Upper lobe of left lung (tissue), 6 donors: ENCODE measurements around the gene TRAF3. TPM values are rescaled to one million over a fixed set of nuclear protein-coding genes. Genes with fewer than 3 reads are reported as not detected.

ENCODE experiments used
- ATAC-seq, 2 donors: fragments of 200-7000 bp; cut with Tn5 transposase; one replicate each; pipeline ENCODE4 v1.9.1; 2022; ENCODE audit warnings: mild to moderate bottlenecking in 2 of 2, moderate library complexity in 2 of 2; ENCODE audit not compliant: low FRiP score in 2 of 2
- DNase-seq, 2 donors: peaks; one replicate each; pipeline ENCODE4 v3.0.0-alpha.2; 2019 to 2020
- H3K27ac ChIP-seq, 4 donors: fragments of 200-600 bp; sonication (generic); one replicate each; pipeline ENCODE4 v1.5.1; 2016 to 2019
- H3K27me3 ChIP-seq, 4 donors: fragments of 200-600 bp; sonication (generic); one replicate each; pipeline ENCODE4 v1.5.1; 2017 to 2019
- H3K36me3 ChIP-seq, 4 donors: fragments of 200-600 bp; sonication (generic); one replicate each; pipeline ENCODE4 v1.5.1; 2016 to 2019
- H3K4me1 ChIP-seq, 4 donors: fragments of 200-600 bp; sonication (generic); one replicate each; pipeline ENCODE4 v1.5.1; 2018 to 2019
- H3K4me3 ChIP-seq, 4 donors: fragments of 200-600 bp; sonication (generic); one replicate each; pipeline ENCODE4 v1.5.1; 2017 to 2019; ENCODE audit warnings: mild to moderate bottlenecking in 2 of 4, moderate library complexity in 1 of 4
- H3K9me3 ChIP-seq, 4 donors: fragments of 200-600 bp; sonication (generic); one replicate each; pipeline ENCODE4 v1.5.1; 2018 to 2019
- EP300 ChIP-seq, 4 donors: sonication (generic); formaldehyde crosslinking; IDR thresholded peaks; one replicate each; pipeline ENCODE4 v1.5.1; 2017; ENCODE audit warnings: antibody characterized with exemption in 4 of 4, control low read depth in 2 of 4
- POLR2A ChIP-seq, 4 donors: fragments of 450-650 bp; IDR thresholded peaks; one replicate each; pipeline ENCODE4 v1.5.1; 2016 to 2017; ENCODE audit warnings: antibody characterized with exemption in 4 of 4, mild to moderate bottlenecking in 2 of 4
- POLR2AphosphoS5 ChIP-seq, 2 donors: sonication (generic); formaldehyde crosslinking; IDR thresholded peaks; one replicate each; pipeline ENCODE4 v1.5.1; 2017; ENCODE audit warnings: antibody characterized with exemption in 2 of 2
- WGBS, 2 donors: methylation state at CpG; one replicate each; pipeline ENCODE4 v1.1.5; 2017 to 2018; 5-methylcytosine and 5-hydroxymethylcytosine counted together
- total RNA-seq, 6 donors: library from RNA; depleted of rRNA in 4 of 6; stranded (reverse); fragments of >200 nt in 4 of 6; gene quantifications; one replicate each; pipeline versions ENCODE4 v1.1.0 to v1.2.1, GENCODE V29; 2016 to 2021
- TF ChIP-seq, protein P1 (sequence below), 6 experiments: fragments of 450-650 bp in 4 of 6; fragments of 200-600 bp in 2 of 6; sonication (generic) in 2 of 6; IDR thresholded peaks; one replicate each; pipeline ENCODE4 v1.5.1; 2016 to 2019; ENCODE audit warnings: antibody characterized with exemption in 6 of 6
- donor health status: DM: no; HTN: no; CAD: no; lungs with moderate emphysema.
- donor health status: DM: no; HTN: yes; CAD: no; lungs with severe emphysema.

Gene TRAF3, protein sequence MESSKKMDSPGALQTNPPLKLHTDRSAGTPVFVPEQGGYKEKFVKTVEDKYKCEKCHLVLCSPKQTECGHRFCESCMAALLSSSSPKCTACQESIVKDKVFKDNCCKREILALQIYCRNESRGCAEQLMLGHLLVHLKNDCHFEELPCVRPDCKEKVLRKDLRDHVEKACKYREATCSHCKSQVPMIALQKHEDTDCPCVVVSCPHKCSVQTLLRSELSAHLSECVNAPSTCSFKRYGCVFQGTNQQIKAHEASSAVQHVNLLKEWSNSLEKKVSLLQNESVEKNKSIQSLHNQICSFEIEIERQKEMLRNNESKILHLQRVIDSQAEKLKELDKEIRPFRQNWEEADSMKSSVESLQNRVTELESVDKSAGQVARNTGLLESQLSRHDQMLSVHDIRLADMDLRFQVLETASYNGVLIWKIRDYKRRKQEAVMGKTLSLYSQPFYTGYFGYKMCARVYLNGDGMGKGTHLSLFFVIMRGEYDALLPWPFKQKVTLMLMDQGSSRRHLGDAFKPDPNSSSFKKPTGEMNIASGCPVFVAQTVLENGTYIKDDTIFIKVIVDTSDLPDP
- 10 to 100 TPM; 14.7 to 45.4 (median 22.1) TPM for total RNA-seq

DNA sequence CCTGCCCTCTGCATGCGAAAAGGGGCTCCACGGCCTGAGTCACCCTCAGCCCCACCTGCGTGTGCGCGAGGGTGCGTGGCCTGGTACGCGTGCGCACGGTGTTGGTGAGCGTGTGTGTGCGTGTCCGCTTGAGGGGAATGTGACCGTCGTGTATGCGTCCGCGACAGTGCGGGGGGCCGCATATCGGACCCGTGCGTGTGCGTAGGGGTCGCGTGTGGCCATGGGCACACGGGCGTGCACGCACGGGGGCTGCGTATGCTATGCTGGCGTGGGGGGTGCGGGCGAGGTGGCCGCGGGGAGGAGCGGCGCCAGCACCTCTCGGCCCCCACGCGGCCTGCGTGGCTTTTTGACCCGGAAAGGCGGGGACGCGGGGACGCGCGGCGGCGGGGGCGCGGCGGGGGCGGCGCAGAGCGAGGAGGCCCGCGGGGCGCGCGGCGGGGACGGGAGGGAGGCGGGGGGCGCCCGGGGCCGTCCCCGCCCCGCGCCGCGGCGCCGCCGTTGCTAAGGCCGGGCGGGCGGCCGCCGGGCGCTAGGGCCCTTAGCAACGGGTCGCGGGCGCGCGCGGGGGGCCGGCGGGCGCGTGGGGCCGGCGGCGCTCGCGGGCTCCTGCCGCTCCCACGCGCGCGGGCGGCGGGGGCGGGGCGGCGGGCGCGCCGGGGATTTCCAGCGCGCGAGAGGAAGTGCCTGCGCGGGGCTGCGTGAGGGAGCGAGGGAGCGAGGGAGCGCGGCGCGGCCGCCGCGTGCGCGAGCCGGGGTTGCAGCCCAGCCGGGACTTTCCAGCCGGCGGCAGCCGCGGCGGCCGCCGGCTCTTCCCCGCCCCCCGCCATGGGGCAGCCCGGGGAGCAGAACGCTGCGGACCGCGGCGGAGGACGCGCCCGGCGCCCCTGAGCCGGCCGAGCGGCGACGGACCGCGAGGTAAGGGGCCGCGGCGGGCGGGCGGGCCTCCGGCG is at the start of gene TRAF3:
TRAF3 (plus strand) TSS at position 689 of the 950 bp plus-strand sequence. CDS start 92,753 bp downstream, outside the sequence.
- no peaks in the 10 kb centered on the region for H3K27me3 ChIP-seq
- TF ChIP-seq, protein P1, sequence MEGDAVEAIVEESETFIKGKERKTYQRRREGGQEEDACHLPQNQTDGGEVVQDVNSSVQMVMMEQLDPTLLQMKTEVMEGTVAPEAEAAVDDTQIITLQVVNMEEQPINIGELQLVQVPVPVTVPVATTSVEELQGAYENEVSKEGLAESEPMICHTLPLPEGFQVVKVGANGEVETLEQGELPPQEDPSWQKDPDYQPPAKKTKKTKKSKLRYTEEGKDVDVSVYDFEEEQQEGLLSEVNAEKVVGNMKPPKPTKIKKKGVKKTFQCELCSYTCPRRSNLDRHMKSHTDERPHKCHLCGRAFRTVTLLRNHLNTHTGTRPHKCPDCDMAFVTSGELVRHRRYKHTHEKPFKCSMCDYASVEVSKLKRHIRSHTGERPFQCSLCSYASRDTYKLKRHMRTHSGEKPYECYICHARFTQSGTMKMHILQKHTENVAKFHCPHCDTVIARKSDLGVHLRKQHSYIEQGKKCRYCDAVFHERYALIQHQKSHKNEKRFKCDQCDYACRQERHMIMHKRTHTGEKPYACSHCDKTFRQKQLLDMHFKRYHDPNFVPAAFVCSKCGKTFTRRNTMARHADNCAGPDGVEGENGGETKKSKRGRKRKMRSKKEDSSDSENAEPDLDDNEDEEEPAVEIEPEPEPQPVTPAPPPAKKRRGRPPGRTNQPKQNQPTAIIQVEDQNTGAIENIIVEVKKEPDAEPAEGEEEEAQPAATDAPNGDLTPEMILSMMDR (IDR thresholded peaks at IDR 0.05): no peak
- TF ChIP-seq POLR2A (IDR thresholded peaks at IDR 0.05): peak in 1 of 4 donors; percentile 54
- no peak for TF ChIP-seq EP300 (IDR thresholded peaks at IDR 0.05)
- TF ChIP-seq POLR2AphosphoS5 (IDR thresholded peaks at IDR 0.05): peak in 1 of 2 donors; percentile 55
- H3K4me1 ChIP-seq: peaks cover 18 to 33% (median 21%) of the 10 kb centered on the region in 4 donors
- DNase-seq (peak; percentile 72 to 96), ATAC-seq (peak; percentile 6 to 74)
- H3K4me3 ChIP-seq: peak within 1 kb of the TSS; percentile 60 to 95 (median 82)
- WGBS, 2 donors: 18 to 36% methylated on average over 48 to 53 of the region's 163 CpGs
- H3K27ac ChIP-seq: peak within 1 kb of the TSS; percentile 75 to 93 (median 88)
- H3K36me3 ChIP-seq: no peaks in the 10 kb centered on the region
- no peaks in the 10 kb centered on the region for H3K9me3 ChIP-seq

DNA sequence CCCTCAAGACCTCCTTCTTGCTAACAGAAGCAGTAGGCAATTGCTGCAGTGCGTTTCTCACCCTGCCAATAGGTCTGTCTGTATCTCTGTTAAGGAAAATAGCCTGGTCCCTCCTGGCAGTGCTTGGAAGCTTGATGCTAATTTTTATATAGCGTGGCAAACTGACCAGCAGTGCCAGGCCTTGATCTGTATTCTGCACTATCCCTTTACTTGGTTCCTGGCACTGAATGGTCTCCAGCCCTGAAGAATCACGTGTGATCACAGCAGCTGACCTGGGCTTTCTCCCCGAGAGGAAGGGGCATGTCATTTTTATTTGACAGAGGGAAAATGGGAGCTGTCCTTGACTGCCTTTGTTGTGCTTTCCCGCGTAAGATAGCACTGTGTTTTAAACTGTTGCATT is 48.7 kb upstream of the TRAF3 start:
- TF ChIP-seq, protein P1 (IDR thresholded peaks at IDR 0.05): no peak
- no peak for TF ChIP-seq POLR2A (IDR thresholded peaks at IDR 0.05)
- TF ChIP-seq EP300 (IDR thresholded peaks at IDR 0.05): no peak
- TF ChIP-seq POLR2AphosphoS5 (IDR thresholded peaks at IDR 0.05): no peak
- Histone ChIP-seq H3K9me3 (no peaks in the 10 kb centered on the region), H3K36me3 (peaks cover 25 to 81% (median 49%) of the 10 kb centered on the region in 4 donors), H3K4me1 (no peaks in the 10 kb centered on the region), H3K27ac (no peak overlapping the region), H3K4me3 (no peak overlapping the region), H3K27me3 (no peaks in the 10 kb centered on the region)
- peak in 1 of 2 donors; percentile 6 for DNase-seq
- WGBS, 2 donors: 82 to 85% methylated on average over 5 to 6 of the region's 6 CpGs
- ATAC-seq: no peak

DNA sequence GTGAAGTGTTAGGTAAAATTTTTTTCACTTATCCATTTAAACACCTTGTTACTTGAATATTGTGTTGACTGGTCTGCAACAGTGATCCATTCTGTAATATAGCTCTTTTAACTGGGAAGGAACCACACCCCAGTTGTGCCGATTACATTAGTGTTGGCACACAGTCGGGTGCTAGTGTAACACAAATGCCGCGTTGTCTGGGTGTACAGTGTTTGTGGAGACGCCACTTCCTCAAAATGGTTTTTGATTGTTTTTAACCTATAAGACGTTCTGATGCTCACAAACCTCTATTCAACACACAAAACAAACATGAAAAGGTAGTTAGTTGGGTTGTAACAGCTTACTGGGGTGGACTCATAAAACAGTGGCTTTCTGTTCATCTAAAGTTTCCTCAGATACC is 48.0 kb upstream of the TRAF3 start:
- WGBS, 2 donors: 69 to 86% methylated on average over 6 of the region's 6 CpGs
- H3K27ac ChIP-seq: no peak overlapping the region
- H3K9me3 ChIP-seq: no peaks in the 10 kb centered on the region
- H3K4me3 ChIP-seq: no peak overlapping the region
- no peaks in the 10 kb centered on the region for H3K4me1 ChIP-seq
- DNase-seq (no peak), ATAC-seq (no peak)
- TF ChIP-seq EP300 (IDR thresholded peaks at IDR 0.05) (no peak), POLR2A (IDR thresholded peaks at IDR 0.05) (no peak), POLR2AphosphoS5 (IDR thresholded peaks at IDR 0.05) (no peak)
- TF ChIP-seq, protein P1 (IDR thresholded peaks at IDR 0.05): no peak
- H3K36me3 ChIP-seq: peaks cover 23 to 76% (median 47%) of the 10 kb centered on the region in 4 donors
- no peaks in the 10 kb centered on the region for H3K27me3 ChIP-seq

DNA sequence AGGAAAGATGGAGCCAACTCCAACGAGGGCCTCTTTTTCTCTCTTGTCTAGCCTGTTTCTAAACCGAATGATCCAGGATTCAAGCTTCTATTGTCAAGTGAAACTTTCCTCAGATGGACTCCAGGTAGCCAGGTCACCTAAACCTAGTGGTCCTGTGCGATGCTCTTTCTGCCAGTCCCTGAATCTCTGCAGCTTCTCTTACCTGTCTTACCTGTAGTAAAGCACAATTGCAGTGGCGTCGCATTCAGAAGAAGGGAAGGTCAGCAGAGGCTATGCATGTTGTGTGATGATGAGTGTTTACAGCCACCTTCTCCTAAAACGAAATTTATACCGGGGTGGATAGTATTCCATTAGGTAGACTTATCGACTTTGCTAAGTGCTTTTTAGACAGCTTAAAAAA is 47.4 kb upstream of the TRAF3 start:
- TF ChIP-seq EP300 (IDR thresholded peaks at IDR 0.05) (no peak), POLR2A (IDR thresholded peaks at IDR 0.05) (no peak), POLR2AphosphoS5 (IDR thresholded peaks at IDR 0.05) (no peak)
- TF ChIP-seq, protein P1 (IDR thresholded peaks at IDR 0.05): no peak
- Histone ChIP-seq H3K36me3 (peaks cover 20 to 70% (median 46%) of the 10 kb centered on the region in 4 donors), H3K4me3 (no peak overlapping the region), H3K27me3 (no peaks in the 10 kb centered on the region), H3K27ac (no peak overlapping the region), H3K9me3 (no peaks in the 10 kb centered on the region), H3K4me1 (no peaks in the 10 kb centered on the region)
- DNase-seq: peak in 1 of 2 donors; percentile 11
- WGBS, 2 donors: 90 to 94% methylated on average over 8 of the region's 8 CpGs
- ATAC-seq: no peak
